Pons (tissue), 1 donor: ENCODE data around the gene CISTR.

Experiments
- DNase-seq: peaks from one replicate; pipeline ENCODE4 v3.0.0-alpha.2; 2016; ENCODE audit warnings: low spot score

CISTR gene

GRCh38 chr12:53743266-53744129 lies 8.3 kb downstream of the CISTR start:
- DNase-seq: peak; percentile 76

- DNase-seq: no peak
Measured at GRCh38 chr12:53740130-53740491, 11.7 kb downstream of the CISTR start.

GRCh38 chr12:53739214-53740129 lies 12.3 kb downstream of the CISTR start:
- DNase-seq: no peak

- no peak for DNase-seq
Measured at GRCh38 chr12:53738406-53739213, 13.2 kb downstream of the CISTR start.

- DNase-seq: no peak
Measured at GRCh38 chr12:53737951-53738405, 13.8 kb downstream of the CISTR start.

- no peak for DNase-seq
Measured at GRCh38 chr12:53737093-53737808, 14.5 kb downstream of the CISTR start.

GRCh38 chr12:53736592-53736991 lies 15.2 kb downstream of the CISTR start:
- DNase-seq: no peak

- DNase-seq: no peak
Measured at GRCh38 chr12:53735556-53735955, 16.2 kb downstream of the CISTR start.

GRCh38 chr12:53734425-53734824 lies 17.4 kb downstream of the CISTR start:
- no peak for DNase-seq

- no peak for DNase-seq
Measured at GRCh38 chr12:53733807-53734200, 18.0 kb downstream of the CISTR start.

GRCh38 chr12:53733051-53733806 lies 18.6 kb downstream of the CISTR start:
- DNase-seq: no peak

GRCh38 chr12:53729644-53730043 lies 22.1 kb downstream of the CISTR start:
- DNase-seq: no peak

- no peak for DNase-seq
Measured at GRCh38 chr12:53728206-53728605, 23.6 kb downstream of the CISTR start.

GRCh38 chr12:53727310-53728041 lies 24.3 kb downstream of the CISTR start, which contains the start of gene CALCOCO1:
Gene CALCOCO1 (minus strand): TSS chr12:53727452. CDS start chr12:53725242, 2,210 bp downstream.
- peak; percentile 99 for DNase-seq

- DNase-seq: peak; percentile 22
Measured at GRCh38 chr12:53726946-53727309, 24.9 kb downstream of the CISTR start.

- no peak for DNase-seq
Measured at GRCh38 chr12:53726341-53726740, 25.4 kb downstream of the CISTR start.

- DNase-seq: no peak
Measured at GRCh38 chr12:53725824-53726223, 26.0 kb downstream of the CISTR start.

- no peak for DNase-seq
Measured at GRCh38 chr12:53722450-53723041, 29.2 kb downstream of the CISTR start.

- no peak for DNase-seq
Measured at GRCh38 chr12:53720946-53721345, 30.8 kb downstream of the CISTR start.
